Ovary (tissue), 9 donors: Measurements from ENCODE around the gene CDK5RAP2. TPM values are rescaled to one million over a fixed set of nuclear protein-coding genes. Genes with fewer than 3 reads are reported as not detected.

ENCODE experiments used
- DNase-seq, 5 donors: peaks; one replicate each; pipeline ENCODE4 v3.0.0-alpha.2; 2019 to 2020
- H3K27ac ChIP-seq, 2 donors: fragments of 200-600 bp; one replicate each; pipeline versions ENCODE4 v1.5.1 to v1.8.0; 2019 to 2022
- H3K27me3 ChIP-seq: fragments of 200-600 bp; one replicate; pipeline ENCODE4 v1.8.0; 2022
- H3K36me3 ChIP-seq: fragments of 200-600 bp; sonication (generic); one replicate; pipeline ENCODE4 v1.5.1; 2019
- H3K4me1 ChIP-seq: one replicate; pipeline ENCODE4 v1.8.1; 2013; ENCODE audit warnings: mild to moderate bottlenecking, moderate library complexity; ENCODE audit not compliant: insufficient read depth
- H3K4me3 ChIP-seq: fragments of 200-600 bp; sonication (generic); one replicate; pipeline ENCODE4 v1.5.1; 2017
- H3K9me3 ChIP-seq, 2 donors: fragments of 200-600 bp in 1 of 2; sonication (generic) in 1 of 2; one replicate each; pipeline versions ENCODE4 v1.5.1 to v1.8.1; 2013 to 2019; ENCODE audit warnings: mild to moderate bottlenecking in 1 of 2, moderate library complexity in 1 of 2
- CTCF ChIP-seq, 3 donors: fragments of 450-650 bp in 2 of 3; fragments of 200-600 bp in 1 of 3; IDR thresholded peaks; one replicate each; pipeline versions ENCODE4 v1.5.1 to v1.8.0; 2016 to 2022; ENCODE audit warnings: antibody characterized with exemption in 3 of 3, mild to moderate bottlenecking in 1 of 3
- EP300 ChIP-seq: sonication (generic); formaldehyde crosslinking; IDR thresholded peaks from one replicate; pipeline ENCODE4 v1.6.1; 2017; ENCODE audit warnings: antibody characterized with exemption
- POLR2A ChIP-seq: fragments of 450-650 bp; IDR thresholded peaks from one replicate; pipeline ENCODE4 v1.6.1; 2017; ENCODE audit warnings: antibody characterized with exemption, mild to moderate bottlenecking, moderate library complexity
- WGBS, 3 donors: extraction: QIAGEN DNeasy Blood & Tissue Kit in 1 of 3; methylation state at CpG; one replicate each; pipeline versions ENCODE4 v1.1.5 to v1.1.7; 2013 to 2017; 5-methylcytosine and 5-hydroxymethylcytosine counted together
- intact Hi-C, 4 donors: fragments of 100-400 bp; cut with DNase I; formaldehyde crosslinking; loops; one replicate each; pipeline versions ENCODE4 v1.11.0 to v1.15.1; 2022 to 2023
- polyA plus RNA-seq, 2 donors: library from polyadenylated mRNA; stranded (reverse); fragments of 200-250 nt in 1 of 2; fragments of 350-450 nt in 1 of 2; fragmentation: Illumina TruSeq in 1 of 2; extraction: RNeasy Lipid Tissue Mini Kit (QIAGEN cat#74804) in 1 of 2; gene quantifications; one replicate each; pipeline ENCODE4 v1.2.3, GENCODE V29; 2013 to 2014
- total RNA-seq, 7 donors: library from RNA; depleted of rRNA in 2 of 7; stranded (reverse); fragments of >200 nt in 2 of 7; fragmentation: NEBNext Ultra II Directional in 3 of 7; extraction: Animal tissue kit (Norgen Biotek cat#: 25700) in 3 of 7; gene quantifications; one replicate each; pipeline versions ENCODE4 v1.1.0 to v1.2.4, GENCODE V29; 2016 to 2023
- donor health status: DM: no; HTN: no; CAD: no; lungs with moderate emphysema.
- donor health status: DM: no; HTN: no; CAD: no.
- donor health status: Bipolar disorder and iron deficiency.
- donor health status: DM: yes; HTN: yes; CAD: no.
- donor health status: DM: no; HTN: no; CAD: no.
- donor health status: DM: yes; HTN: yes; CAD: no.

Gene CDK5RAP2
- total and polyA plus RNA-seq, 9 donors, result 30.8 to 61.1 (median 44.7) TPM

GRCh38 chr9:120410925-120411501, 169.0 kb downstream of the CDK5RAP2 start:
- Histone ChIP-seq H3K27ac (no peak overlapping the region), H3K4me1 (peaks cover 6% of the 10 kb centered on the region), H3K36me3 (no peaks in the 10 kb centered on the region), H3K27me3 (no peaks in the 10 kb centered on the region), H3K4me3 (no peak overlapping the region), H3K9me3 (no peaks in the 10 kb centered on the region)
- intact Hi-C loops, result no loop called here
- 42 to 72% (median 51%) methylated on average over 3 of the region's 3 CpGs for WGBS, 3 donors
- TF ChIP-seq EP300 (no peak), CTCF (IDR thresholded peaks at IDR 0.05) (no peak), POLR2A (no peak)
- DNase-seq, result no peak

GRCh38 chr9:120408680-120409258, 171.2 kb downstream of the CDK5RAP2 start:
- H3K9me3 ChIP-seq, result no peaks in the 10 kb centered on the region
- no peak for TF ChIP-seq CTCF (IDR thresholded peaks at IDR 0.05)
- TF ChIP-seq POLR2A, result no peak
- no peak for TF ChIP-seq EP300
- no peak overlapping the region for H3K4me3 ChIP-seq
- WGBS, 3 donors, result 95 to 96% (median 95%) methylated on average over 14 of the region's 14 CpGs
- no peaks in the 10 kb centered on the region for H3K36me3 ChIP-seq
- no peak overlapping the region for H3K27ac ChIP-seq
- peaks cover 6% of the 10 kb centered on the region for H3K4me1 ChIP-seq
- intact Hi-C loops, result no loop called here
- H3K27me3 ChIP-seq, result no peaks in the 10 kb centered on the region
- no peak for DNase-seq

- no peaks in the 10 kb centered on the region for H3K36me3 ChIP-seq
- H3K4me1 ChIP-seq, result peaks cover 6% of the 10 kb centered on the region
- no peak for TF ChIP-seq CTCF (IDR thresholded peaks at IDR 0.05)
- TF ChIP-seq POLR2A, result no peak
- TF ChIP-seq EP300, result no peak
- no peaks in the 10 kb centered on the region for H3K27me3 ChIP-seq
- no peaks in the 10 kb centered on the region for H3K9me3 ChIP-seq
- H3K4me3 ChIP-seq, result no peak overlapping the region
- no peak overlapping the region for H3K27ac ChIP-seq
- no peak for DNase-seq
- intact Hi-C loops, result no loop called here
- WGBS, 3 donors, result 97 to 99% (median 98%) methylated on average over 2 of the region's 2 CpGs
Measured at GRCh38 chr9:120405860-120406259, 174.1 kb downstream of the CDK5RAP2 start.

- intact Hi-C loops, result no loop called here
- no peak for TF ChIP-seq CTCF (IDR thresholded peaks at IDR 0.05)
- no peak for TF ChIP-seq POLR2A
- TF ChIP-seq EP300, result no peak
- H3K36me3 ChIP-seq, result no peaks in the 10 kb centered on the region
- H3K27ac ChIP-seq, result no peak overlapping the region
- H3K27me3 ChIP-seq, result no peaks in the 10 kb centered on the region
- peaks cover 6% of the 10 kb centered on the region for H3K4me1 ChIP-seq
- WGBS, 3 donors, result 93 to 100% (median 96%) methylated on average over 1 of the region's 1 CpG
- no peak overlapping the region for H3K4me3 ChIP-seq
- H3K9me3 ChIP-seq, result no peaks in the 10 kb centered on the region
- DNase-seq, result no peak
Measured at GRCh38 chr9:120405134-120405533, 174.8 kb downstream of the CDK5RAP2 start.
